HG02623 (cell line): ENCODE measurements around the gene CLCNKB.
"Not testable (repeated sequence)": the region's sequence is repeated elsewhere in the genome, so short reads cannot be mapped to it uniquely, and the experiment has no call there.

Source experiments
- ATAC-seq: cut with Tn5 transposase; IDR thresholded peaks from one replicate; pipeline ENCODE4 v1.9.1; 2021; ENCODE audit warnings: moderate library complexity; ENCODE audit not compliant: unreplicated experiment

CLCNKB gene

DNA sequence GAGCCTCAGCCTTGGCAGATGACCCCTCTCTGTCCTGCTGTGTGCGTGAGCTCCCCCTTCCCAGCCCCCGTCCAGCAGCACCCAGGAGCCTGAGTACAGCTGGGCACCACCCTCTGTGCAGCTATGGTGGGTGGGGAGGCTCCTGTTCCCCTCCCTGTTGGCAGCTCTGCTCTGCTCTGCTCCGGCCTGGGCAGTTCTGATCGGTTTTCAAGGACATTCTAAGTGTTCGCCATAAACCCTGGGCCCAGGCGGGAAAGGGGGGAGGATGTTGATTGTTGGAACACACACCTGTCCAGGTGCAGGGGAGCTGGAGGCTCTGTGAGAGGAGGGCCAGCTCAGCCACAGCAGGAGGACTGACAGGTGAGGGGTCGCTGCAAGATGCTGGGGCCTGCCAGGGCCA lies at the start of gene CLCNKB:
CLCNKB (plus strand) TSS at position 262 of the 400 bp plus-strand sequence. CDS start 711 bp downstream, outside the sequence.
- ATAC-seq, result no peak

DNA sequence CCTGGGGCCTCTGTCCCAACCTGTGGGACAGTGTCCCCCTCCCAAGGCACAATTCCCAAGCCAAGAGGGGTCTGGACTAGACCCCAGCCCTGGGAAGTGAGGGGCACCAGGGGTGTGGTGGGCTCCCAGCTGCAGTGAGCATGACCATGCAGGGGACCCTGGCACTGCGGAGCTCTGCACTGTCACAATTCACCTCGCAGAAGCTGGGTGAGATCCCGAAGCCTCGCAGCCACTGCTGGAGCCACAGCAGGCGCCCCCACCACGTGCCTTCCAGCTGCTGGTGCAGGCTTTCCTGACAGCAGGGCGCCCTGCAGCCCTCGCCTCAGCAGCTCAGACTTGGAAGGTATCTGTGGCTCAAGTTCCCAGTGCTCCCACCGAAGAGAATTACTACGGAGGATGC lies 49.5 kb upstream of the CLCNKB start:
- no peak for ATAC-seq

DNA sequence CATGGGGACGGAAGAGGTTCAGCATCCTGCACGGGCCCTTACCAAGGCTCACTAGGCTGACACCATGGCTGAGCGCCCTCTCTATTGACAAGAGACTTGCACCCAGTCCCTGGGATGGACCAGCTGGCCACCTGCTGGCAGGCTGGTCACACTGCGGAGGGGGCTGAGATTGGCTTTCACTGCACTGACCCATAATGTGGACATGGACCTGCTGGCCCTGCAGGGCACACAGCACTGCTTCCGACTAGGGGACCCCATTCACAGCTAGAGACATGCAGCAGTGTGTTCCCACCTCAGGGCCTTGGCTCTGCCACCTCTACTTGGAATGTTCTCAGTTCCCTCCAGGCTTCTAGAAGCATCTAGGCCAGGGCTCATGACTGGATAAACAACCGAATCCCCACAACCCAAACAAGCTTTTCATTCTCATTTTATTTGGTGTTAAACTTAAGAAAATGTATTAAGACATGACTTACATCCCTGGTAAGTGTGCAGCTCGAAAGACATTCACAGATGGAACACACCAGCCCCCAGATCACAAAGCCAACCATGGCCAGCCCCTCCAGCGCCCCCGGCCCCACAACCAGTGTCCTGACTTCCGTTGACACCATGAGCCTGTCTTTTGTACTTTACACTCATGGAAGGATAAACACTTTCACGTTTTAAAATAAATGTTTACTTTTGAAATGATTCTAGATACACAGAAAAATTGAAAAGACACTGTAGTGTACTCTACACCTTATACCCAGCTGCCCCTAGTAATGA lies 48.8 kb upstream of the CLCNKB start:
- ATAC-seq, result no peak

DNA sequence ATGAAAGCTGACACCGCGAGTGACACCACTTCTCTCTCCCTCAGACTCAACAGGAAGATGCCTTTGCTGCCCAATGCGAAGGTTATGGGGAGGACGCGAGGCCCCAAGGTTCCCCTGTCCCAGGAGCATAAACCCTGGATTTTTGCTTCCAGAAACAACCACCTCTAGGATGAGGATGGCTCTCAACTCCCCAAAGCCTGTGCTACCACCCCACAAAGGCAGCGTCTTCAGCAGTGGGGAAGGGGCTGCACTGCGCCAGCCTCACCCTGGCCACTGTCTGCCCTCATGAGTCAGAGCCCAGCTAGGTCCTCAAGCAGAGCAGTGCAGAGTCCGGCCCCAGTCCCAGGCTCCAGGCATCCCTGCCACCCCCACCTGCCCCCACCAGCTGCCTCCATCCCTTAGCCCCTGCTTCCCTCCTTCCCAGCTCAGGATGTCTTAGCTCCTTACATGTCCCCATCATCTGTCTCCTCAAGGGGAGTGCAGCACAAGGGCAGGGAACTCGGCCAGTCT lies 46.5 kb upstream of the CLCNKB start:
- ATAC-seq, result no peak

DNA sequence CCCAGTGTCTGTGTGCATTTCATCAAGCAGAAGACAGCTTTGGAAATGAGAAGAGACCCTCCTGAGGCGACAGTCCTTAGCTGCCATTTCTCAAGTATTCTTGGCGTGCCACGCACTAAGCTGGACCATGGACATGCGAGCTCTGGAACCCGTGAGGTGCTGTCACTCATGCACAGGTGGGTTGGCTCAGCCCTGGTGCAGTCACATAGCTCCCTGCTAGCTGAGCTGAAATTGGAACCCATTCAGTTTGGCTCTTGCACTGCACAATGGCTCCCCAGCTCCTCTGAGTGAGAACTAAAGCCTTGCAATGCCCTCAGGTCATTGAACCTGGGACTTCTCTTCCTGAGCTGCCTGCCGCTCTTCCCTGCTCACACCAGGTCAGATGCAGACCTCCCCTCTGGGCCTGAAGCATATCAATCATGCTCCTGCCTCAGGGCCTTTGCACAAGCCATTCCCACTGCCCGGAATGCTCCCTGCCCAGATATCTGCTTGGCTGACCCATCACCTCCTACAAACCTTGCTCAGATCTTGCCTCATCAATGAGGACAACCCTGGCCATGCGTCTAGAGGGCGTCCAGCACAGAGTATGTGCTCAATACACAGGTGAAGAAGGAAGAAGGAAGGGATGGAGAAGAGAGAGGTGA lies 45.8 kb upstream of the CLCNKB start:
- no peak for ATAC-seq

DNA sequence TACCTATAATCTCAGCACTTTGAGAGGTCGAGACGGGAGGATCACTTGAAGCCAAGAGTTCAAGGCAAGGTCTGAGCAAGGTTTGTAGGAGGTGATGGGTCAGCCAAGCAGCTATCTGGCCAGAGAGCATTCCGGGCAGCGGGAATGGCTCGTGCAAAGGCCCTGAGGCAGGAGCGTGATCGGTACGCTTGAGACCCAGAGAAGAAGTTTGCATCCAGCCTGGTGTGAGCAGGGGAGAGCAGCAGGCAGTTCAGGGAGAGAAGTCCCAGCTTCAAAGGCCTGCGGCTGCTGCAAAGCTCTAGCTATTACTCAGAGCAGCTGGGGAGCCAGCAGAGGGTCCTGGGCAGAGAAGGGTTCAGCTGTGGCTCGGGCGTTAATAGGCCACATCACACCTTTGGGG lies 44.7 kb upstream of the CLCNKB start:
- ATAC-seq, result no peak

DNA sequence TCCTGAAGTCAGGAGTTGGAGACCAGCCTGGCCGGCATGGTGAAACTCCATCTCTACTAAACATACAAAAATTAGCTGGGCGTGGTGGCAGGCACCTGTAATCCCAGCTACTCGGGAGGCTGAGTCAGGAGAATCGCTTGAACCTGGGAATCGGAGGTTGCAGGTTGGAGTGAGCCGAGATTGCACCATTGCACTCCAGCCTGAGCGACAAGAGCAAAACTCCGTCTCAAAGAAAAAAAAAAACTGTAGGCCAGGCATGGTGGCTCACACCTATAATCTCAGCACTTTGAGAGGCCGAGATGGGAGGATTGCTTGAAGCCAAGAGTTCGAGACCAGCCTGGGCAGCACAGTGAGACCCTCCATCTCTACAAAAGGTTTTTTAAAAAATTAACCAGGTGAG lies 42.3 kb upstream of the CLCNKB start:
- ATAC-seq, result not testable (repeated sequence)

DNA sequence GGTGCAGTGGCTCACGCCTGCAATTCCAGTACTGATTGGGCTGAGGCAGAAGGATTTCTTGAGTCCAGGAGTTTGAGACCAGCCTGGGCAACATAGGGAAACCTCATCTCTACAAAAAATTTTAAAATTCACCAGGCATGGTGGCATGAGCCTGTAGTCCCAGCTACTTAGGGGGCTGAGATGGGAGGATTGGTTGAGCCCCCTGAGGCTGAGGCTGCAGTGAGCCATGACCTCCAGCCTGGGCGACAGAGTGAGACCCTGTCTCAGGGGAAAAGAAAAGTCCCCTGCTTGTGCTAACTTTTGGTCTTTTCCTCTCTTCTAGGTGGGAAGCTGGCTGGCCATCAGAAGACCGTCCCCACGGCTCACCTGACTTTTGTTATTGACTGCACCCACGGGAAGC lies 38.0 kb upstream of the CLCNKB start:
- no peak for ATAC-seq

DNA sequence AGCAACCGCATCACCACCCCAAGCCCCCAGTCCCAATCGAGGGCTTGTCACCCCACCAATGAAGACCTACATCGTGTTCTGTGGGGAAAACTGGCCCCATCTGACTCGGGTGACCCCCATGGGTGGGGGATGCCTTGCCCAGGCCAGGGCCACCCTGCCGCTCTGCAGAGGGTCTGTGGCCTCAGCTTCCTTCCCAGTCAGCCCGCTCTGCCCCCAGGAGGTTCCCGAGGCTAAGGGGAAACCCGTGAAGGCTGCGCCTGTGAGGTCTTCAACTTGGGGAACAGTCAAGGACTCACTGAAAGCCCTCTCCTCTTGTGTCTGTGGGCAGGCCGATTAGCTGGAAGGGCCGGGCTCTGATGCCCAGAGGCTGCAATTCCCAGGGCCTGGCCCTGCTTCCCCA lies 37.6 kb upstream of the CLCNKB start:
- no peak for ATAC-seq

DNA sequence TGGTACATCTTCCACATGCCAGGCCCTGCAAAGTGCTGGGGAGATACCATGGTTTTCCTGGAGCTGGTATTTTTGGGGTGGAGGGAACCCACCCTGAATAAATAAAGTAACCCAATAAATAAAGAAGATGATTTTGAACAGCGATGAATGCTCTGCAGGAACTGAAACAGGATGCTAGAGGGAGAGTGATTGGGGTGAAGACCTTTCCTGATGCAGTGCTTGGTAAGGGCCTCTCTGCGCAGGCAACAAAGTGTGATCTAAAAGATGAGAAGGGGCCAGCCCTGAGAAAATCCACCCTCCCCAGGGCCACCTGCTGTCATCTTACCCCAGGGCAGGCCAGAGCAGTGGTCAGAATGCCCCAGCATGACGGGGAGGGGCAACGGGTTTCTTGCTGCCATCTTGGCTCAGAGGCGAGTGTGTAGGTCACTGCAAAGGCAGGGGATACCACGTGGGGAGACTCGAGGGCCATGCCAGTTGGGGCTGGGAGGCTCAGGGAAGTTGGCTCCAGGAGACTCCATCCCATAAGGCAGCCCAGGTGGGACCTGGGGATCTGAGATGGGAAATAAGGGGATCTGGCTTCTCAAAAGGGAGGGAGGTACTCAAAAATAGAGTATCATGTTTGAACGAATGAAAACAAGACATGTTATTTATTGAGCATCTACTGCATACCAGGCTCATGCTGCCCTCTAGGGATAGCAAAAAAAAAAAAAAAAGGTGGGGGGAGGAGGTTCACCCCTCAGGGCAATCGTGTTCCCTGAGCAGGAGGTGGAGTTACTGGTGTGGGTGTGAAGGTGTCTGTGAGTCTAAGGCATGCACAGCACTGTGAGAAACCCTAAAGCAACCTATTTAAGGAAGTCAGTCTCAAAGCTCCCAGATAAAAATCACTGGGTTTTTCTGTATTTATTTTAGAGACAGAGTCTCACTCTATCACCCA lies 36.8 kb upstream of the CLCNKB start:
- ATAC-seq, result no peak

DNA sequence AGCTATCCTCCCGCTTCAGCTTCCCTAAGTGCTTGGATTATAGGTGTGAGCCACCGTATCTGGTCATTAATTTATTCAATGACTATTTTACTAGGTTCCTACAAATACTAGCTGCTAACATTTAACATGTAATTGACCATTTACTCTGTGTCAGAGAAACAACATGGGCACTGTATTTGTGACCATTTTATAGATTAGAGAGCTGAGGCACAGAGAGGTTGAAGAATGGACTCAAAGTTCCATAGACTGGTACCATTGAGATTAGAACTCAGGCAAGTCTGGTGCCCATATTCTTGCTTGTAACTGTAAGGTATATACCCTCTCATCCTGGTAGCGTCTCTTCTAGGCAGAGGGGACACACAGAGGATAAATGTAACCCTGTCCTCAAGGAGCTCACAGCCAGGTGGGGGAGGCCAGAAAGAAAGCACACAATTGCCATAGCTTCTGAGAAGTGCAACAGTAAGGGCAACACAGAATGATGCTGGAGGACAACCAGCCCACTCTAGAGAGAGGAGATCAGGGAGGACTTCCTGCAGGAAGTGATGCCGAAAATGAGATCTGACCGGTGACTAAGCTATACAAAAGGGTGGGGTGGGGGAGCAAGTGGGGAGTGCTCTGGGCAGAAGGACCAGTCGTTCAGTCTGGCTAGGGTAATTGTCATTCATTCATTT lies 35.8 kb upstream of the CLCNKB start:
- no peak for ATAC-seq

DNA sequence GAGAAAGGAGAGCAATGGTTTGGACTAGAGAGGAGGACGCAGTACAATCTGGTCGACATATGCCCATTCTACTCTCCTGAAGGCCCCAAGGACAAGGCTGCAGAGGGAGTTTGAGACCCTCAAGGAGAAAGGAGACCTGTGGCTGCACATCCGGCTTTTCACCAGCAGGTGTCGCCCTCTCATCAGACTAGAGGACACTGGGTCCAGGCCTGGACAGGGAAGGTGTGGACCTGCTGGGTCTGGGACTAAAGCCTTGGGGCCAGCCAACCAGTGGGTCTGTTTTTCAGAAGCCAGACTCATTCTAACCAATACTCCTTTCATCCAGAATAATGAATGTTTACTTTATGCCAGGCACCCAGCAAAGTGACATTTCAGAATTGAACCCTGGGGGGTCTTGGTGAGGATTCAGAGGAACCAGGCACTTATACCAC lies 34.5 kb upstream of the CLCNKB start:
- no peak for ATAC-seq

DNA sequence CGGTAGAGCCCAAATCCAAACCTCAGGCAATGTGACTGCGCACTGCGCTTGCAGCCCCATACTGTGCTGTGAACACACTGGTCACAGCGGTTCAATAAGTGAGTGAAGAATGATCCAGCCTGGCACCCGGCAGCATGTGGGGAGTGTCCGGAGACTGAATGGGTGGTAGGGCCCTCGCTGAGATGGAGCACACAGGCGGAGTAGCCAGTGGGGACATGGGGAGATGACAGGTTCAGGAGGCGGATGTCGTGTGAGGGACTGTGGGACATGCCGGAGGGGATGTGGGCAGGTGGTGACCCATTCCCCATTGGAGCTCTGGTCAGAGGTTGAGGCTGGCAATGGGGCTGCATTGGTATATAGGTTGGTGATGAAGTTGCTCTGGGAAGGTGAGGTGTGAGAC lies 33.9 kb upstream of the CLCNKB start:
- ATAC-seq, result no peak

DNA sequence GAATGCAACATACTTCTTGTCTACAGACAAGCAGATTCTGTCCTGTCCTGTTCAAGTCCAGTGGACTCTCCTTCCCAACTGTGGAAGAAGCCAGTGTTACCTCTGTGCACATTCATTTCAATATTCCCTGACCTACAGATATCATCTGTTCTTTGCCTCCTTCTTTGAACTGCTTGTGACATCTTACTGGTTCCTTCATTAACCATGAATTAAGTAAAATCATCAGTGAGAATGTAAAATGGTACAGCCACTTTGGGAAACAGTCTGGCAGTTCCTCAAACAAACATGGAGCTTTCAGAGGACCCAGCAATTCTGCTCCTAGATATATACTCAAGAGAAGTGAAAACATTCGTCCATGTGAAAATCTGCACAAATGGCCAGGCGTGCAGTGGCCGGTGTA lies 32.7 kb upstream of the CLCNKB start:
- no peak for ATAC-seq

DNA sequence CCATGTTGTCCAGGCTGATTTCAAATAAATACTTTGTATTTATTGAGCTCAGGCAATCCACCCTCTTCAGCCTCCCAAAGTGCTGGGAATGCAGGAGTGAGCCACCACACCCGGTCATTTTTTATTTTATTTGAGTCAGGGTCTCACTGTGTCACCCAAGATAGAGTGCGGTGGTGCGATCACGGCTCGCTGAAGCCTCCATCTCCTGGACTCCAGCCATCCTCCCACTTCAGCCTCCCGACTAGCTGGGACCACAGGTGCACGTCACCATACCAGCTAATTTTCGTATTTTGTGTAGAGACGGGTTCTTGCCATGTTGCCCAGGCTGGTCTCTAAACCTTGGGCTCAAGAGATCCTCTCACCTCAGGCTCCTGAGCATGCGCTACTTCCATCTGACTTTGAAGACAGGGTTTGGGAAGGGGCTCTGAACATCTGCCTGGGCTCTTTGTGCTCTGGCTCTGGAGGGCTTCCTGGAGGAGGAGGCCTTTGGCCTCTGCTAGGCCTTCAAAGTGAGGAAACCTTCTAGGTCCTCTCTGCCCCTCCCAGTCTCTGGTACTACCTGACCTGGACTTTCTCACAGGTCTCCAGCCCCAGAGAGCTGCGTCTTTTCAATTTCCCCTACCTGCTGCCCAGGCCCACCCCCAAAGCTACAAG lies 31.5 kb upstream of the CLCNKB start:
- ATAC-seq, result no peak

DNA sequence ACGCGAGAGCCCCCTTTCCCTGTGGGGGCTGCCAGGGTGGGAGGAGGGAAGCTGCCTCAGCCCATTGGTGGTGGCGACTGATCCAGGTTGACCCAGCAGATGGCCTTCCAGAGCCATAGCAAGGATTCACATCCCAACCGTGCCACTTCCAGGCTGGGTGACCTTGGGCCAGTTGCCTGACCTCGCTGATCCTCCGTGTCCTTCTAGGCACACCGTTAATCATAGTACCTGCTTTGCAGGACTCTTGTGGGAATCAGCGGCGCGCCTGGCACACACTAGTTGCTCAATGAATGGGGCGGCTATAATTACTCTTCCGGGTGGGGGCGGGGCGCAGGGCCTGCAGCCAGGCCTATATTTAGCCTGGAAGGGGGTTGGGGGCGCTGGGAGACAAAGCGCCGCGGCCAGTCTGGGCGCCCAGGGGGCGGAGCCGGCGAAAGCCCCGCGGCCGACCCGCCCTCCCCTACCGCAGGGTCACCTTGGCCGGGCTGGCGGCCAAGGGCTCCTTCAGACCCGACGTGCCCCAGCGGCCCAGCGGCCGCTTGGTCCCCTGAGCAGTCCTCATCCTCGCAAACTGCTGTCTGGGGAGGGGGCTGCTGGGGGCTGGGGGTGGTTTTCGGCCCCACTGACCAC lies 30.9 kb upstream of the CLCNKB start:
- ATAC-seq, result no peak

DNA sequence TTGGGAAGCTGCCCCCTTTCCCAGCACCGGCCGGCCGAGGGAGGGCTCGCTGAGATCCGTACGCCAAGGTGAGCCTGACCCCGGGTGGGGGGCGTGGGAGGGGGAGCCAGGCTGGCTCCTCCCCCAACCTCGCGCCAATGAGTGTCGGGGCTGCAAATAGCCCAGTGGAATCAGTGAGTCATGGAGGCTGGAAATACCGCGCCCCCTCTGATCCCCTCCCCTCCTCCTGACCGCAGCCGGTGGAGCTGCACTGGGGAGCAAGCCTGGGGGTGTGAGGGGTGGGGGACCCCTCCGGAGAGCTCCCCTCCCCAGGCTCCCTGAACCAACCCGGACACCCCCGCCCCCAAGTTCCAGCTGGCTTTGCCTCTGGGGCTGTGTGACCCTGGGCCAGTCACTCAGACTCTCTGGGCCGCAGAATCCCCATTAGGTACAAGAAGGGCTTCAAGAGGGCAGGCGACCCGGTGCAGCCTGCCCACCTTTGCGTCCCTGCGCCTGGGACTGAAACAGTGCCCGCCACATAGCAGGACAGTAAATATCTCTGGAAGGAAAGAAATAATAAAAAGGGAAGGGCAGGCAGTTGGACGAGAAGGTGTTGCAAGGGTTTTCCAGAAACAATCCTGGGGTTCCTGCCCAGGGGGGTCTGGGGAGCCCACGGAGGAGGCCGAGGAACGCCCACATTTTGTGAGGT lies 30.2 kb upstream of the CLCNKB start:
- no peak for ATAC-seq

DNA sequence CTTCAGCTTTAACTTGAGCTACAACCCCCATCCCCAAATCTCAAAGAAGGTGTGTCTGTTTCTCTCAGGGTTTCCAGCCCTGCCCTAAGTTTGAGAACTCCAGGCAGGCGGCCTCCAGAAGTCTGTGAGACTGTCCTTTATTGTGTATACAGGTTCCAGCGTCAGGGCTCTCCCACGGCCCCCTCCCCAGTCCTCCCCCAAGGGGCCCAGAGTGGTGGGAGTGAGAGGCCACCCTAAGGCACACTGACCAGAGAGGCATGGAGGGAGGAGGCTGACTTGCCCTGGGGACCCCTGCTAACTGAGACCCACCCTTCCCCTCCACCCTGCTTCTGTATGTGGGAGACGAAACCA lies 29.7 kb upstream of the CLCNKB start:
- no peak for ATAC-seq
